HepG2 (cell line): Measurements from ENCODE around the gene MRPS11. TPM values are rescaled to one million over a fixed set of nuclear protein-coding genes. Genes with fewer than 3 reads are reported as not detected.

Source experiments
- ATAC-seq: fragments of 200-7000 bp; cut with Tn5 transposase; 3 replicates; pipeline ENCODE4 v1.9.1; 2020; ENCODE audit warnings: mild to moderate bottlenecking, moderate library complexity
- BruUV-seq: library from RNA; stranded (reverse); fragments of 400-500 nt; replicated peaks from 2 replicates; lab custom pipeline; 2021; lab: Mats Ljungman, UMichigan
- CTCF ChIA-PET: fragments of 300-600 bp; formaldehyde crosslinking; extraction: SDS; loops from one replicate; lab custom pipeline; 2021; ENCODE audit warnings: low total read pairs, inconsistent platforms, low intra/inter-chr PET ratio; lab: Yijun Ruan, JAX
- POLR2A ChIA-PET: fragments of 350-600 bp; sonication (Branson Sonifier 250); formaldehyde crosslinking; loops from one replicate; lab custom pipeline; 2020; ENCODE audit warnings: antibody characterized with exemption, inconsistent platforms; lab: Yijun Ruan, JAX
- DNase-seq: peaks from one replicate; pipeline ENCODE4 v3.0.0-alpha.2; 2015; ENCODE audit warnings: low spot score
- FAIRE-seq: peaks from 3 replicates; lab custom pipeline; 2011; peaks lifted over from hg19 to GRCh38; lab: Jason Lieb, UNC
- H2AFZ ChIP-seq: one replicate; pipeline ENCODE4 v1.6.1; 2011; ENCODE audit warnings: low read length, inconsistent platforms
- H3K27ac ChIP-seq: fragments of 300-600 bp; 3 replicates; pipeline ENCODE4 v1.8.0; 2011; ENCODE audit warnings: mixed run types, mild to moderate bottlenecking, mixed read lengths, low read length, inconsistent platforms; ENCODE audit not compliant: insufficient read depth; ENCODE audit errors: extremely low read length
- H3K27me3 ChIP-seq, 2 experiments: fragments of 200-600 bp in 1 of 2; 2 replicates in 1 of 2; 3 replicates in 1 of 2; pipeline versions ENCODE4 v1.6.0 to v1.8.0; 2011; ENCODE audit warnings: low read length in 2 of 2, mild to moderate bottlenecking in 2 of 2, moderate library complexity in 2 of 2, inconsistent platforms in 1 of 2; ENCODE audit not compliant: insufficient read depth in 2 of 2, control insufficient read depth in 1 of 2
- H3K36me3 ChIP-seq, 2 experiments: fragments of 200-600 bp in 1 of 2; replicated peaks in 1 of 2; 2 replicates in 1 of 2; 3 replicates in 1 of 2; pipeline versions ENCODE4 v1.5.1 to v1.8.0; 2011; ENCODE audit warnings: low read length in 2 of 2, inconsistent platforms in 1 of 2; ENCODE audit not compliant: insufficient read depth in 2 of 2, control insufficient read depth in 1 of 2
- H3K4me1 ChIP-seq: 2 replicates; pipeline ENCODE4 v1.5.1; 2012; ENCODE audit warnings: low read length, inconsistent platforms; ENCODE audit not compliant: insufficient read depth
- H3K4me2 ChIP-seq: 2 replicates; pipeline ENCODE4 v1.6.0; 2011; ENCODE audit warnings: low read depth, low read length, inconsistent platforms
- H3K4me3 ChIP-seq, 3 experiments: fragments of 200-600 bp in 1 of 3; sonication (generic), shearing (Covaris generic) in 1 of 3; replicated peaks in 1 of 3; 2 replicates each; pipeline ENCODE4 v1.5.1; 2011 to 2016; ENCODE audit warnings: low read length in 3 of 3, inconsistent platforms in 2 of 3, low read depth in 2 of 3, mild to moderate bottlenecking in 2 of 3, control low read depth in 1 of 3, mixed read lengths in 1 of 3; ENCODE audit not compliant: insufficient read depth in 1 of 3
- H3K79me2 ChIP-seq: one replicate; pipeline ENCODE4 v1.6.1; 2011; ENCODE audit warnings: low read length, inconsistent platforms; ENCODE audit not compliant: insufficient read depth
- H3K9ac ChIP-seq: 2 replicates; pipeline ENCODE4 v1.6.0; 2011; ENCODE audit warnings: mild to moderate bottlenecking, low read depth, low read length, inconsistent platforms; ENCODE audit not compliant: insufficient read depth
- H3K9me3 ChIP-seq: 2 replicates; pipeline ENCODE4 v1.5.1; 2012; ENCODE audit warnings: mild to moderate bottlenecking, low read length
- H4K20me1 ChIP-seq: 2 replicates; pipeline ENCODE4 v1.6.0; 2011; ENCODE audit warnings: inconsistent platforms, mild to moderate bottlenecking, low read length, moderate library complexity; ENCODE audit not compliant: insufficient read depth
- CBX2 ChIP-seq, 2 experiments: fragments of 200-600 bp in 1 of 2; sonication (generic); formaldehyde crosslinking in 1 of 2; IDR thresholded peaks; 2 replicates each; pipeline versions ENCODE4 v1.7.0 to v1.8.1; 2018 to 2022; ENCODE audit warnings: low read depth in 2 of 2, low read length in 1 of 2, mild to moderate bottlenecking in 1 of 2, missing genetic modification reagents in 1 of 2
- IKZF4 ChIP-seq: sonication (generic); formaldehyde crosslinking; IDR thresholded peaks from 2 replicates; pipeline ENCODE4 v1.5.1; 2020; ENCODE audit warnings: borderline replicate concordance, mild to moderate bottlenecking, low read depth, missing genetic modification reagents; ENCODE audit errors: not compliant biosample characterization
- KDM3A ChIP-seq: IDR thresholded peaks from 2 replicates; pipeline ENCODE4 v1.6.1; 2018; ENCODE audit warnings: low read depth, missing compliant biosample characterization
- REXO4 ChIP-seq: sonication (generic); formaldehyde crosslinking; IDR thresholded peaks from 2 replicates; pipeline ENCODE4 v1.8.0; 2022; ENCODE audit warnings: missing genetic modification reagents, mild to moderate bottlenecking, borderline replicate concordance
- SRY ChIP-seq: sonication (generic); formaldehyde crosslinking; IDR thresholded peaks from 2 replicates; pipeline ENCODE4 v1.8.0; 2022; ENCODE audit warnings: mild to moderate bottlenecking, missing genetic modification reagents
- YY1 ChIP-seq: IDR thresholded peaks from 2 replicates; pipeline ENCODE4 v1.6.1; 2011; ENCODE audit warnings: low read length, low read depth, moderate library complexity, mild to moderate bottlenecking; ENCODE audit not compliant: insufficient read depth, insufficient replicate concordance
- ZFP36 ChIP-seq: fragments of 150-350 bp; IDR thresholded peaks from 2 replicates; pipeline ENCODE4 v1.6.1; 2018; ENCODE audit warnings: borderline replicate concordance, low read length, low read depth; ENCODE audit not compliant: partially characterized antibody
- ZKSCAN1 ChIP-seq: fragments of 150-350 bp; IDR thresholded peaks from 2 replicates; pipeline ENCODE4 v1.6.1; 2014; ENCODE audit warnings: low read length
- ZNF652 ChIP-seq: IDR thresholded peaks from 2 replicates; pipeline ENCODE4 v1.6.1; 2016; ENCODE audit warnings: low read depth, borderline replicate concordance
- WGBS: methylation state at CpG from one replicate; pipeline ENCODE4 v1.1.6; 2017; ENCODE audit warnings: low lambda C conversion rate; 5-methylcytosine and 5-hydroxymethylcytosine counted together
- in situ Hi-C: cut with HindIII; loops from 2 replicates; pipeline ENCODE4 v1.10.0; 2017; ENCODE audit warnings: low pct_unique_long_range_greater_than_20kb; ENCODE audit not compliant: extremely low pct_ligation_motif_present
- intact Hi-C: fragments of 100-400 bp; cut with micrococcal nuclease; formaldehyde crosslinking; loops from one replicate; pipeline ENCODE4 v1.10.0; 2022; ENCODE audit not compliant: unreplicated experiment
- polyA plus RNA-seq, 8 experiments: library from polyadenylated mRNA; depleted of rRNA in 3 of 8; stranded (reverse) in 7 of 8; unstranded in 1 of 8; fragments of >200 nt; fragmentation: Illumina TruSeq in 4 of 8; extraction: Trizol in 4 of 8; gene quantifications; 2 replicates each; pipeline versions ENCODE4 v1.2.1 to v1.2.3, GENCODE V29; 2011 to 2016; ENCODE audit warnings: low read depth in 4 of 8, missing spikeins in 1 of 8, mixed read lengths in 1 of 8; ENCODE audit not compliant: insufficient read depth in 1 of 8
- total RNA-seq, 5 experiments: library from RNA; depleted of rRNA; stranded (reverse); fragments of >200 nt; fragmentation: Illumina TruSeq; extraction: Trizol; gene quantifications; 2 replicates each; pipeline ENCODE4 v1.2.3, GENCODE V29; 2016; ENCODE audit warnings: low read depth in 1 of 5

MRPS11 gene
- total and polyA plus RNA-seq, 2 of the 13 experiments (the other 11 are each of a cell fraction or from before 2014, with no cell fraction given) = 50.1 to 72.7 TPM

DNA sequence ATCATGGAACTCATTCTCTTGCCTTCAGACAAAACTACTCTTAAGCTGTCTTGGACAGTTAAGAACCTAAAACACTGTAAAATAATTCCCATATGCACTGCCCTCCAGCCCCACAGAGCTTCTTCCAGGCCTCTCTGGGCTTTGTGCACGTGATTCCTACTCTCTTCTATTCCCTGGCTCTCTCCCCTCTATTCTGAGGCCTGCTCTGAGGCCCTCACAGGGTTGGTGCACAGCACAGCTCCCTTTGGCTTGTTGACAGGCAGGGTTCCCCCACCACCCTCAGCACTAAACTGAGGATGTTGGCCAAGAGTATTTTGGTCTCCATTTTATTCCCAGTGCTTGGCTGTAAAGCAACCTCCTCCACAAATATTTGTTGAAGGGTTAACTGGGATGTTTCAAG, 13.9 kb upstream of the MRPS11 start:
- H3K4me2 ChIP-seq = no peak overlapping the region
- peaks cover 4 to 10% of the 10 kb centered on the region in 2 experiments; a peak in 3 of 5 replicates for H3K36me3 ChIP-seq
- no peaks in the 10 kb centered on the region for H3K9me3 ChIP-seq
- H3K79me2 ChIP-seq = no peaks in the 10 kb centered on the region
- FAIRE-seq = no peak
- TF ChIP-seq SRY (CRISPR knock-in tag) (no peak), ZKSCAN1 (no peak), ZNF652 (CRISPR knock-in tag) (no peak), YY1 (no peak), CBX2 (IDR thresholded peaks at IDR 0.05; ENCODE audit: low read depth, low read length) (no peak), CBX2 (CRISPR knock-in tag; IDR thresholded peaks at IDR 0.05; ENCODE audit: low read depth) (no peak), REXO4 (CRISPR knock-in tag) (no peak), ZFP36 (no peak), KDM3A (no peak), IKZF4 (no peak)
- no peaks in the 10 kb centered on the region for H4K20me1 ChIP-seq
- H3K4me1 ChIP-seq = peaks cover 12% of the 10 kb centered on the region; the same call in 1 of the 2 replicates
- BruUV-seq = no TSS peak
- ATAC-seq = no peak
- DNase-seq = no peak
- POLR2A ChIA-PET = interaction anchor here (1.2 to 4.7 kb wide), 2 partner anchors 12 to 65 kb away, joined by 4 to 64 read pairs; partner anchors contain the start of genes MRPL46 and MRPS11
- H2AFZ ChIP-seq = no peak overlapping the region
- H3K9ac ChIP-seq = no peak overlapping the region
- no peak overlapping the region for H3K4me3 ChIP-seq
- intact Hi-C loops = loop anchor here (5.0 to 10.0 kb wide), 2 partner anchors 291 to 1539 kb away; no protein-coding TSS in a partner anchor
- CTCF ChIA-PET = no interaction called here
- 0% methylated on average over 1 of the region's 1 CpG for WGBS
- in situ Hi-C loops = no loop called here
- H3K27ac ChIP-seq = no peak overlapping the region
- H3K27me3 ChIP-seq = no peaks in the 10 kb centered on the region; a peak in 1 of 5 replicates
